ENCODE results near the gene NANOG. TPM values are rescaled to one million over a fixed set of nuclear protein-coding genes. Genes with fewer than 3 reads are reported as not detected.

NANOG gene
- polyA plus RNA-seq, 1 of the 3 experiments (the other 2 are of a cell fraction), result not detected

DNA sequence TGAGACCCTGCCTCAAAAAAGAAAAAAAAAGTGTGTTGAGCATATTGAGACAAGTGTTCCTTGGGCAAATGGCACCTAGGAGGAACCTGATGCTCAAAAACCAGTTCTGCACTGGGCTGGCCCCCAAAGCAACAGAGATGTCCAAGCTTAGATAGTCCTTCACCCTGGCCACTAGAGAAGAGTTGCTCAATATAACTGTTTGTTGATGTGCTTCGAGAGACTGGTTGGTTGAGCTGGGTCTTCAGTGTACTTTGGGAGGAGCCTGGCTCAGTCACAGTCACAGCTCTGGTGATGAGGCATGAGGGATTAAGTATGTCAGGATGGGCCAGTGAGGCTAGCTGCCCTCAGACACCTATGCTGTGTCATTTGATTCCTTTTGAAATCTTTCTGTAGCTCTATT is 45.5 kb downstream of the NANOG start (continued):
- TF ChIP-seq, protein P1, sequence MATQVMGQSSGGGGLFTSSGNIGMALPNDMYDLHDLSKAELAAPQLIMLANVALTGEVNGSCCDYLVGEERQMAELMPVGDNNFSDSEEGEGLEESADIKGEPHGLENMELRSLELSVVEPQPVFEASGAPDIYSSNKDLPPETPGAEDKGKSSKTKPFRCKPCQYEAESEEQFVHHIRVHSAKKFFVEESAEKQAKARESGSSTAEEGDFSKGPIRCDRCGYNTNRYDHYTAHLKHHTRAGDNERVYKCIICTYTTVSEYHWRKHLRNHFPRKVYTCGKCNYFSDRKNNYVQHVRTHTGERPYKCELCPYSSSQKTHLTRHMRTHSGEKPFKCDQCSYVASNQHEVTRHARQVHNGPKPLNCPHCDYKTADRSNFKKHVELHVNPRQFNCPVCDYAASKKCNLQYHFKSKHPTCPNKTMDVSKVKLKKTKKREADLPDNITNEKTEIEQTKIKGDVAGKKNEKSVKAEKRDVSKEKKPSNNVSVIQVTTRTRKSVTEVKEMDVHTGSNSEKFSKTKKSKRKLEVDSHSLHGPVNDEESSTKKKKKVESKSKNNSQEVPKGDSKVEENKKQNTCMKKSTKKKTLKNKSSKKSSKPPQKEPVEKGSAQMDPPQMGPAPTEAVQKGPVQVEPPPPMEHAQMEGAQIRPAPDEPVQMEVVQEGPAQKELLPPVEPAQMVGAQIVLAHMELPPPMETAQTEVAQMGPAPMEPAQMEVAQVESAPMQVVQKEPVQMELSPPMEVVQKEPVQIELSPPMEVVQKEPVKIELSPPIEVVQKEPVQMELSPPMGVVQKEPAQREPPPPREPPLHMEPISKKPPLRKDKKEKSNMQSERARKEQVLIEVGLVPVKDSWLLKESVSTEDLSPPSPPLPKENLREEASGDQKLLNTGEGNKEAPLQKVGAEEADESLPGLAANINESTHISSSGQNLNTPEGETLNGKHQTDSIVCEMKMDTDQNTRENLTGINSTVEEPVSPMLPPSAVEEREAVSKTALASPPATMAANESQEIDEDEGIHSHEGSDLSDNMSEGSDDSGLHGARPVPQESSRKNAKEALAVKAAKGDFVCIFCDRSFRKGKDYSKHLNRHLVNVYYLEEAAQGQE (IDR thresholded peaks at IDR 0.05; ENCODE audit: low read depth, low read length), result no peak
- TF ChIP-seq RAD21 (IDR thresholded peaks at IDR 0.05; ENCODE audit: low read length), result no peak

DNA sequence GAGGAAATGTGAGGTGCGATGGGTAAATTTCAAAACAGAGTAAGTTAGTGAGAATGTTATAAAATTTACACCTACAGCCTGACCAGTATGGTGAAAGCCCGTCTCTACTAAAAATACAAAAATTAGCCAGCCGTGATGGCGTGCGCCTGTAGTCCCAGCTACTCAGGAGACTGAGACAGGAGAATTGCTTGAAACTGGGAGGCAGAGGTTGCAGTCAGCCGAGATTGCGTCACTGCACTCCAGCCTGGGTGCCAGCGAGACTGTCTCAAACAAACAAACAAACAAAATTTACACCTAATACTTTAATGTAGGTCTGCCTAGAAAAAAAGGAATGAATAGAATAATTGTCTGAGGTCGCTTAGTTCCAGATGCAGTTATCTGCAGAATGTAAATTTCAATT is 45.9 kb downstream of the NANOG start:
- Histone ChIP-seq H3K4me3 (ENCODE audit: low read depth in 2 of 2, low read length in 1 of 2) (no peak overlapping the region), H3K9me2 (no peaks in the 10 kb centered on the region), H3F3A (replicated peaks; ENCODE audit: insufficient read depth) (no peaks in the 10 kb centered on the region), H3K27ac (ENCODE audit: low read depth in 2 of 2, low read length in 1 of 2) (no peak overlapping the region), H3K9me3 (no peaks in the 10 kb centered on the region), H3K36me3 (replicated peaks in 1 of 2; ENCODE audit: control insufficient read depth in 1 of 2, insufficient read depth in 2 of 2, low read length in 1 of 2) (no peaks in the 10 kb centered on the region), H3K4me1 (ENCODE audit: control insufficient read depth in 1 of 2, insufficient read depth in 2 of 2, low read depth in 1 of 2, low read length in 1 of 2) (no peaks in the 10 kb centered on the region), H2AFZ (ENCODE audit: low read depth) (no peak overlapping the region), H3K4me2 (no peak overlapping the region), H3K9ac (no peak overlapping the region), H4K20me1 (ENCODE audit: insufficient read depth) (no peaks in the 10 kb centered on the region), H3K79me2 (ENCODE audit: insufficient read depth) (no peaks in the 10 kb centered on the region), H3K27me3 (ENCODE audit: insufficient read depth) (peaks cover 26% of the 10 kb centered on the region)
- POLR2A ChIA-PET, result no interaction called here
- WGBS (ENCODE audit: low lambda C conversion rate), result 23% methylated on average over 9 of the region's 9 CpGs
- TF ChIP-seq POLR2AphosphoS5 (IDR thresholded peaks at IDR 0.05; ENCODE audit: low read depth, low read length) (no peak), TEAD4 (IDR thresholded peaks at IDR 0.05; ENCODE audit: borderline replicate concordance, insufficient read depth) (no peak), YY1 (IDR thresholded peaks at IDR 0.05; ENCODE audit: low read depth) (no peak)
- CTCF ChIA-PET, result no interaction called here
- no peak for DNase-seq

DNA sequence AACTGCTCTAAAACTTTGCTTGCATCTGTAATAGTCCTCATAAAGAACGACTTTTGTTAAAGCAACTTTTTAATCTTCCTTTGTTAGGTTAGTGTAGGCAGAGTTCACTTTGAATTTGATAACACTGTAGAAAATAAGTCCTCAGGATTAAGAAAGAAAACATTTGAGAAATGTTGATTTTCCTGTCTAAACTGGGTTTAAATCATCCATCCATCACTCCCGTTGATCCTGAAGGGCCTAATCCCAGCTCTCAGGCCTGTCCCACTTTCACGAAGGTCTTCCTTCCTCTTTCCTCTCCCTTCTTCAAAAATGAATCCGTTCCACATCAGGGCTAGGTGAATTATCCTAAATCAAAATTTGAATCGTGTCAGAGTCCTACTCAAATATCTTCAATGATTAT is 46.6 kb downstream of the NANOG start:
- Histone ChIP-seq H3K27ac (ENCODE audit: low read depth in 2 of 2, low read length in 1 of 2) (no peak overlapping the region), H3K9ac (no peak overlapping the region), H3F3A (replicated peaks; ENCODE audit: insufficient read depth) (no peaks in the 10 kb centered on the region), H4K20me1 (ENCODE audit: insufficient read depth) (no peaks in the 10 kb centered on the region), H2AFZ (ENCODE audit: low read depth) (no peak overlapping the region), H3K4me1 (ENCODE audit: control insufficient read depth in 1 of 2, insufficient read depth in 2 of 2, low read depth in 1 of 2, low read length in 1 of 2) (no peaks in the 10 kb centered on the region), H3K9me2 (no peaks in the 10 kb centered on the region), H3K36me3 (replicated peaks in 1 of 2; ENCODE audit: control insufficient read depth in 1 of 2, insufficient read depth in 2 of 2, low read length in 1 of 2) (no peaks in the 10 kb centered on the region), H3K79me2 (ENCODE audit: insufficient read depth) (no peaks in the 10 kb centered on the region), H3K27me3 (ENCODE audit: insufficient read depth) (peaks cover 26% of the 10 kb centered on the region), H3K9me3 (no peaks in the 10 kb centered on the region), H3K4me2 (no peak overlapping the region), H3K4me3 (ENCODE audit: low read depth in 2 of 2, low read length in 1 of 2) (no peak overlapping the region)
- DNase-seq, result no peak
- CTCF ChIA-PET, result interaction anchor here (0.8 kb wide), 1 partner anchor 29 kb away, joined by 3 read pairs; no protein-coding TSS in a partner anchor
- POLR2A ChIA-PET, result no interaction called here
- TF ChIP-seq, protein P2, sequence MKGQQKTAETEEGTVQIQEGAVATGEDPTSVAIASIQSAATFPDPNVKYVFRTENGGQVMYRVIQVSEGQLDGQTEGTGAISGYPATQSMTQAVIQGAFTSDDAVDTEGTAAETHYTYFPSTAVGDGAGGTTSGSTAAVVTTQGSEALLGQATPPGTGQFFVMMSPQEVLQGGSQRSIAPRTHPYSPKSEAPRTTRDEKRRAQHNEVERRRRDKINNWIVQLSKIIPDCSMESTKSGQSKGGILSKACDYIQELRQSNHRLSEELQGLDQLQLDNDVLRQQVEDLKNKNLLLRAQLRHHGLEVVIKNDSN (IDR thresholded peaks at IDR 0.05; ENCODE audit: borderline replicate concordance, low read depth), result no peak
- TF ChIP-seq, protein P3, sequence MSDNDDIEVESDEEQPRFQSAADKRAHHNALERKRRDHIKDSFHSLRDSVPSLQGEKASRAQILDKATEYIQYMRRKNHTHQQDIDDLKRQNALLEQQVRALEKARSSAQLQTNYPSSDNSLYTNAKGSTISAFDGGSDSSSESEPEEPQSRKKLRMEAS (IDR thresholded peaks at IDR 0.05; ENCODE audit: low read depth), result no peak
- TF ChIP-seq FOXM1 (IDR thresholded peaks at IDR 0.05; ENCODE audit: low read depth) (no peak), ELF1 (IDR thresholded peaks at IDR 0.05) (no peak), FOXJ3 (CRISPR knock-in tag; IDR thresholded peaks at IDR 0.05) (no peak), TAF1 (IDR thresholded peaks at IDR 0.05; ENCODE audit: borderline replicate concordance, low read depth, low read length) (no peak), SMC3 (IDR thresholded peaks at IDR 0.05; ENCODE audit: low read depth, low read length) (no peak), FOSL2 (IDR thresholded peaks at IDR 0.05; ENCODE audit: borderline replicate concordance, low read depth) (no peak), JUND (IDR thresholded peaks at IDR 0.05) (no peak), RXRA (IDR thresholded peaks at IDR 0.05; ENCODE audit: borderline replicate concordance, low read depth) (no peak)
- TF ChIP-seq, protein P4, sequence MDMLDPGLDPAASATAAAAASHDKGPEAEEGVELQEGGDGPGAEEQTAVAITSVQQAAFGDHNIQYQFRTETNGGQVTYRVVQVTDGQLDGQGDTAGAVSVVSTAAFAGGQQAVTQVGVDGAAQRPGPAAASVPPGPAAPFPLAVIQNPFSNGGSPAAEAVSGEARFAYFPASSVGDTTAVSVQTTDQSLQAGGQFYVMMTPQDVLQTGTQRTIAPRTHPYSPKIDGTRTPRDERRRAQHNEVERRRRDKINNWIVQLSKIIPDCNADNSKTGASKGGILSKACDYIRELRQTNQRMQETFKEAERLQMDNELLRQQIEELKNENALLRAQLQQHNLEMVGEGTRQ (IDR thresholded peaks at IDR 0.05; ENCODE audit: borderline replicate concordance, low read depth, low read length), result no peak
- TF ChIP-seq, protein P5, sequence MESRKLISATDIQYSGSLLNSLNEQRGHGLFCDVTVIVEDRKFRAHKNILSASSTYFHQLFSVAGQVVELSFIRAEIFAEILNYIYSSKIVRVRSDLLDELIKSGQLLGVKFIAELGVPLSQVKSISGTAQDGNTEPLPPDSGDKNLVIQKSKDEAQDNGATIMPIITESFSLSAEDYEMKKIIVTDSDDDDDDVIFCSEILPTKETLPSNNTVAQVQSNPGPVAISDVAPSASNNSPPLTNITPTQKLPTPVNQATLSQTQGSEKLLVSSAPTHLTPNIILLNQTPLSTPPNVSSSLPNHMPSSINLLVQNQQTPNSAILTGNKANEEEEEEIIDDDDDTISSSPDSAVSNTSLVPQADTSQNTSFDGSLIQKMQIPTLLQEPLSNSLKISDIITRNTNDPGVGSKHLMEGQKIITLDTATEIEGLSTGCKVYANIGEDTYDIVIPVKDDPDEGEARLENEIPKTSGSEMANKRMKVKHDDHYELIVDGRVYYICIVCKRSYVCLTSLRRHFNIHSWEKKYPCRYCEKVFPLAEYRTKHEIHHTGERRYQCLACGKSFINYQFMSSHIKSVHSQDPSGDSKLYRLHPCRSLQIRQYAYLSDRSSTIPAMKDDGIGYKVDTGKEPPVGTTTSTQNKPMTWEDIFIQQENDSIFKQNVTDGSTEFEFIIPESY (IDR thresholded peaks at IDR 0.05; ENCODE audit: borderline replicate concordance, low read depth), result no peak
- 16% methylated on average over 5 of the region's 5 CpGs for WGBS (ENCODE audit: low lambda C conversion rate)
